Testis (tissue), 3 donors: ENCODE results near the gene DONSON. TPM values are rescaled to one million over a fixed set of nuclear protein-coding genes. Genes with fewer than 3 reads are reported as not detected.
A peak's percentile ranks its signal among the peaks of the same experiment; 100 is the strongest.

ENCODE experiments used
- DNase-seq: peaks from one replicate; pipeline ENCODE4 v3.0.0-alpha.2; 2019
- H3K27ac ChIP-seq, 2 donors: fragments of 200-600 bp; sonication (generic); one replicate each; pipeline ENCODE4 v1.5.1; 2019
- H3K27me3 ChIP-seq: fragments of 200-600 bp; sonication (generic); one replicate; pipeline ENCODE4 v1.5.1; 2019
- H3K36me3 ChIP-seq: fragments of 200-600 bp; sonication (generic); one replicate; pipeline ENCODE4 v1.5.1; 2017; ENCODE audit warnings: low read depth; ENCODE audit errors: missing control alignments
- H3K4me1 ChIP-seq: fragments of 200-600 bp; sonication (generic); one replicate; pipeline ENCODE4 v1.5.1; 2019
- H3K4me3 ChIP-seq, 2 donors: fragments of 200-600 bp; sonication (generic); one replicate each; pipeline ENCODE4 v1.5.1; 2017 to 2019
- H3K9me3 ChIP-seq: fragments of 200-600 bp; sonication (generic); one replicate; pipeline ENCODE4 v1.5.1; 2017
- POLR2A ChIP-seq: fragments of 450-650 bp; IDR thresholded peaks from one replicate; pipeline ENCODE4 v1.6.1; 2017; ENCODE audit warnings: antibody characterized with exemption, mild to moderate bottlenecking, moderate library complexity
- WGBS, 2 donors: methylation state at CpG; one replicate each; pipeline ENCODE4 v1.1.5; 2018; 5-methylcytosine and 5-hydroxymethylcytosine counted together
- intact Hi-C: fragments of 100-400 bp; cut with DNase I; formaldehyde crosslinking; loops from one replicate; pipeline ENCODE4 v1.15.1; 2023; ENCODE audit warnings: low total_unique reads
- polyA plus RNA-seq: library from polyadenylated mRNA; stranded (reverse); fragments of 350-450 nt; fragmentation: Illumina TruSeq; extraction: RNeasy Lipid Tissue Mini Kit (QIAGEN cat#74804); gene quantifications from one replicate; pipeline ENCODE4 v1.2.3, GENCODE V29; 2014; ENCODE audit warnings: low read depth, low replicate concordance; ENCODE audit not compliant: insufficient read depth
- total RNA-seq, 2 donors: library from RNA; depleted of rRNA; stranded (reverse); fragments of >200 nt; gene quantifications; one replicate each; pipeline ENCODE4 v1.2.3, GENCODE V29; 2016
- TF ChIP-seq, protein P1 (sequence below), 3 experiments: fragments of 450-650 bp in 2 of 3; fragments of 200-600 bp in 1 of 3; sonication (generic) in 1 of 3; IDR thresholded peaks; one replicate each; pipeline ENCODE4 v1.5.1; 2016 to 2019; ENCODE audit warnings: antibody characterized with exemption in 3 of 3, mild to moderate bottlenecking in 2 of 3, moderate library complexity in 1 of 3

Gene DONSON
- total and polyA plus RNA-seq, 3 donors from 2014 or later, result 34.4 to 66.1 (median 46.9) TPM

- intact Hi-C loops, result no loop called here
- Histone ChIP-seq H3K4me1 (peaks cover 6% of the 10 kb centered on the region), H3K4me3 (peak overlapping the region; percentile 81 to 93), H3K36me3 (peaks cover 4% of the 10 kb centered on the region), H3K27ac (peak overlapping the region; percentile 97 to 99), H3K9me3 (no peaks in the 10 kb centered on the region), H3K27me3 (no peaks in the 10 kb centered on the region)
- 1% methylated on average over 26 of the region's 26 CpGs for WGBS, 2 donors
- TF ChIP-seq, protein P1, sequence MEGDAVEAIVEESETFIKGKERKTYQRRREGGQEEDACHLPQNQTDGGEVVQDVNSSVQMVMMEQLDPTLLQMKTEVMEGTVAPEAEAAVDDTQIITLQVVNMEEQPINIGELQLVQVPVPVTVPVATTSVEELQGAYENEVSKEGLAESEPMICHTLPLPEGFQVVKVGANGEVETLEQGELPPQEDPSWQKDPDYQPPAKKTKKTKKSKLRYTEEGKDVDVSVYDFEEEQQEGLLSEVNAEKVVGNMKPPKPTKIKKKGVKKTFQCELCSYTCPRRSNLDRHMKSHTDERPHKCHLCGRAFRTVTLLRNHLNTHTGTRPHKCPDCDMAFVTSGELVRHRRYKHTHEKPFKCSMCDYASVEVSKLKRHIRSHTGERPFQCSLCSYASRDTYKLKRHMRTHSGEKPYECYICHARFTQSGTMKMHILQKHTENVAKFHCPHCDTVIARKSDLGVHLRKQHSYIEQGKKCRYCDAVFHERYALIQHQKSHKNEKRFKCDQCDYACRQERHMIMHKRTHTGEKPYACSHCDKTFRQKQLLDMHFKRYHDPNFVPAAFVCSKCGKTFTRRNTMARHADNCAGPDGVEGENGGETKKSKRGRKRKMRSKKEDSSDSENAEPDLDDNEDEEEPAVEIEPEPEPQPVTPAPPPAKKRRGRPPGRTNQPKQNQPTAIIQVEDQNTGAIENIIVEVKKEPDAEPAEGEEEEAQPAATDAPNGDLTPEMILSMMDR (IDR thresholded peaks at IDR 0.05), result no peak
- no peak for TF ChIP-seq POLR2A
- DNase-seq, result no peak
Measured at GRCh38 chr21:33543505-33544129, 44.9 kb downstream of the DONSON start.

- intact Hi-C loops, result no loop called here
- TF ChIP-seq, protein P1 (IDR thresholded peaks at IDR 0.05), result no peak
- TF ChIP-seq POLR2A, result peak; percentile 76
- 0 to 1% methylated on average over 27 to 56 of the region's 57 CpGs for WGBS, 2 donors
Measured at GRCh38 chr21:33542640-33543504, 45.6 kb downstream of the DONSON start, which contains the start of gene SON. Gene SON, plus strand, starts transcription at chr21:33543038. Its CDS starts 55 bp downstream, at chr21:33543093.

GRCh38 chr21:33541756-33542639, 46.5 kb downstream of the DONSON start, which contains the start of gene GART:
Gene GART, minus strand, starts transcription at chr21:33542117. Its CDS starts 2,802 bp downstream, at chr21:33539315.
- Histone ChIP-seq H3K36me3 (peaks cover under 1% of the 10 kb centered on the region), H3K27ac (peak within 1 kb of the TSS; percentile 97 to 99), H3K9me3 (no peaks in the 10 kb centered on the region), H3K27me3 (no peaks in the 10 kb centered on the region), H3K4me3 (peak within 1 kb of the TSS; percentile 81 to 93), H3K4me1 (peaks cover 6% of the 10 kb centered on the region)
- intact Hi-C loops, result no loop called here
- TF ChIP-seq POLR2A, result peak; percentile 38
- TF ChIP-seq, protein P1 (IDR thresholded peaks at IDR 0.05), result no peak
- WGBS, 2 donors, result 0 to 2% methylated on average over 33 to 56 of the region's 56 CpGs
- peak; percentile 88 for DNase-seq

More at GRCh38 chr21:33542640-33543504, 45.6 kb downstream of the DONSON start, which contains the start of gene SON:
- Histone ChIP-seq H3K36me3 (peaks cover 4% of the 10 kb centered on the region), H3K4me1 (peaks cover 6% of the 10 kb centered on the region), H3K9me3 (no peaks in the 10 kb centered on the region), H3K27me3 (no peaks in the 10 kb centered on the region), H3K27ac (peak within 1 kb of the TSS; percentile 97 to 99), H3K4me3 (peak within 1 kb of the TSS; percentile 81 to 93)
- DNase-seq, result peak; percentile 100

- peak overlapping the region; percentile 97 to 99 for H3K27ac ChIP-seq
- TF ChIP-seq, protein P1 (IDR thresholded peaks at IDR 0.05), result no peak
- no peak for TF ChIP-seq POLR2A
- no peaks in the 10 kb centered on the region for H3K9me3 ChIP-seq
- DNase-seq, result no peak
- no peaks in the 10 kb centered on the region for H3K27me3 ChIP-seq
- H3K4me3 ChIP-seq, result peak overlapping the region; percentile 81 to 93
- WGBS, 2 donors, result 39 to 40% methylated on average over 19 of the region's 19 CpGs
- peaks cover 6% of the 10 kb centered on the region for H3K4me1 ChIP-seq
- H3K36me3 ChIP-seq, result no peaks in the 10 kb centered on the region
- intact Hi-C loops, result no loop called here
Measured at GRCh38 chr21:33541105-33541711, 47.3 kb downstream of the DONSON start.
